ENCODE measurements around the gene GFOD1.
"Not testable (repeated sequence)": the region's sequence is repeated elsewhere in the genome, so short reads cannot be mapped to it uniquely, and the experiment has no call there.

Gene GFOD1

DNA sequence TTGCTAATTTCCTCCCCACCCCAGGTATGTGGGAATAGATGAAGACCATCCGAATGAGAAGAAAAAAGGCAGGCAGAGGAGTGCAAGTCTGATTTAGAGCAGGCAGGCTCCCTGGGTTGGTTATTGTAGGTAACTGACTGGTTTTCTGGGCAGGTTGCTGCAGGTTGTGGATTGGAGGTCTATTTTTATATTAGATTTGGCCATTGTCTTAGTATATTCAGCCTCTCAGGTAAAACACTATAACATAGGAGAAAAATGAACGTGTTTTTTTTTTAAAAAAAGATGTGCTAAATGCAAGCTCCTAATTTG lies 158.6 kb downstream of the GFOD1 start:
- H3K27ac ChIP-seq, result peak overlapping the region; percentile 87
- H3K36me3 ChIP-seq (ENCODE audit: control insufficient read depth, insufficient read depth, low read length), result no peaks in the 10 kb centered on the region
- H3K27me3 ChIP-seq (ENCODE audit: control insufficient read depth, insufficient read depth, low read length), result no peaks in the 10 kb centered on the region
- peak overlapping the region; percentile 61 for H3K9ac ChIP-seq
- TF ChIP-seq CTCF (IDR thresholded peaks at IDR 0.05), result no peak
- peak overlapping the region; percentile 98 for H2AFZ ChIP-seq
- peak overlapping the region; percentile 98 for H3K4me2 ChIP-seq (ENCODE audit: low read length)
- no peaks in the 10 kb centered on the region for H3K79me2 ChIP-seq
- peaks cover 4% of the 10 kb centered on the region for H3K4me1 ChIP-seq
- H3K4me3 ChIP-seq (ENCODE audit: low read depth, low read length), result peak overlapping the region; percentile 91
- H3K9me3 ChIP-seq (ENCODE audit: control insufficient read depth, low read length), result no peaks in the 10 kb centered on the region

DNA sequence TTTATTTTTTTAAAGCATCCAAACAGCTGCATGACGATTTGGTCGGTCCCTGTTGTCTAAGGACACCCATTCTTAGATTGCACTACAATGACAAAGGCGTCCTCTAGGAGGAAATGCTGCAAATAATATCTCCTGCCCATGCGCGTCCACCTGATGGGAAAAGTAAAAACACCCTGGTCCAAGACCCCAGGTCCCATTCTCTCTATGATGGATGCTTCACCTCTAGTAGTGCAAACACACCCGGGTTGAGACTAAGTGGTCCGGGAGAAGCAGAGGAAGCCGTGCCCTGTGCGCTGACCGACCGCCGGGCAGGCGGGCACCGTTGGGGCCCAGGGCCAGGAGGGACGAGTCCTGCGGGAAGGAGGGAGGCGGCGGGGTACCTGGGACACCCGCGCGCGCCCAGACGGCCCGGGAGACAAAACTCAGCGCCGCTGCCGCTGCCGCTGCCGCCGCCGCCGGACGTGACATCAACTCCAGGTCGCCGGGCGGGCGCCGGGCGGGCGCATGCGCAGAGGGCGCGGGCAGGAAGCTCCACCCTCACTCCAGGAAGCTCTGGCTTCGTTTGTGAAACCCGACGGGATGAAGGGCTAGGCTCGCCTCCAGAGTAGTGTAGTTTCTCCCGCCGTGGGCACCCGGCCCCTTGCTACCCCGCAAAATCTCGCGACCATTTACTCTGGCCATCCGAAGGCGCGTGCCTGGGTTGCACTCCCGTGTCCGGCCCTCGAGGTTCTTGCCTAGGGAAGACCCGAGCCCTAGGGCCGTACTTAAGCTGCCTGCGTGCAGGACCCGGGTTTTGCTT lies 159.1 kb downstream of the GFOD1 start, which contains the start of gene TBC1D7:
Gene TBC1D7 (minus strand): TSS at position 462 of the 799 bp plus-strand sequence. CDS start 1,639 bp downstream, outside the sequence.
- Histone ChIP-seq H3K4me3 (ENCODE audit: low read depth, low read length) (peak within 1 kb of the TSS; percentile 91), H3K9me3 (ENCODE audit: control insufficient read depth, low read length) (no peaks in the 10 kb centered on the region), H3K4me1 (peaks cover 4% of the 10 kb centered on the region), H3K79me2 (no peaks in the 10 kb centered on the region), H3K9ac (peak within 1 kb of the TSS; percentile 65), H3K36me3 (ENCODE audit: control insufficient read depth, insufficient read depth, low read length) (no peaks in the 10 kb centered on the region), H3K4me2 (ENCODE audit: low read length) (peak within 1 kb of the TSS; percentile 98), H3K27ac (peak within 1 kb of the TSS; percentile 87), H3K27me3 (ENCODE audit: control insufficient read depth, insufficient read depth, low read length) (no peaks in the 10 kb centered on the region), H2AFZ (peak within 1 kb of the TSS; percentile 98)
- TF ChIP-seq CTCF (IDR thresholded peaks at IDR 0.05), result peak; percentile 17

DNA sequence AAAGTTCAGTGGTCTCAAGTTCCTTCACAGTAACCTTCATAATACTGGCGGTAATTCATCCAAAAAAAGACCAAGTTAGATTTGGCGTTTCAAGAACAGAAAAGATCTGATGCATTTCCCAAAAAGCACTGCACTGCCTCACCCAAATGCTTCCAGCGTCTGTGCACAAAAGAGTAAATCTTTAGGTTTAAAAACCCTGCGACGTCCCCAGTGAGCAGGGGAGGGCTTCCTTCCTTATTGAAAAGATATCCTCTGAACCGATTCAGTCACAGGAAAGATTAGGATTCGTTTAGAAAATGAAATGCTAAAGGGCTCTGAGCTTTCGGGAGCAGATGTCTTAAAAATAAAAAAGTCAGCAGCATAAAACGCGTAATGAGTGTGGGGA lies 159.7 kb downstream of the GFOD1 start:
- Histone ChIP-seq H3K79me2 (no peaks in the 10 kb centered on the region), H3K36me3 (ENCODE audit: control insufficient read depth, insufficient read depth, low read length) (no peaks in the 10 kb centered on the region), H2AFZ (peak overlapping the region; percentile 98), H3K9ac (no peak overlapping the region), H3K4me2 (ENCODE audit: low read length) (peak overlapping the region; percentile 98), H3K27me3 (ENCODE audit: control insufficient read depth, insufficient read depth, low read length) (no peaks in the 10 kb centered on the region), H3K4me1 (peaks cover 4% of the 10 kb centered on the region), H3K9me3 (ENCODE audit: control insufficient read depth, low read length) (no peaks in the 10 kb centered on the region), H3K27ac (peak overlapping the region; percentile 87), H3K4me3 (ENCODE audit: low read depth, low read length) (peak overlapping the region; percentile 91)
- TF ChIP-seq CTCF (IDR thresholded peaks at IDR 0.05), result no peak

DNA sequence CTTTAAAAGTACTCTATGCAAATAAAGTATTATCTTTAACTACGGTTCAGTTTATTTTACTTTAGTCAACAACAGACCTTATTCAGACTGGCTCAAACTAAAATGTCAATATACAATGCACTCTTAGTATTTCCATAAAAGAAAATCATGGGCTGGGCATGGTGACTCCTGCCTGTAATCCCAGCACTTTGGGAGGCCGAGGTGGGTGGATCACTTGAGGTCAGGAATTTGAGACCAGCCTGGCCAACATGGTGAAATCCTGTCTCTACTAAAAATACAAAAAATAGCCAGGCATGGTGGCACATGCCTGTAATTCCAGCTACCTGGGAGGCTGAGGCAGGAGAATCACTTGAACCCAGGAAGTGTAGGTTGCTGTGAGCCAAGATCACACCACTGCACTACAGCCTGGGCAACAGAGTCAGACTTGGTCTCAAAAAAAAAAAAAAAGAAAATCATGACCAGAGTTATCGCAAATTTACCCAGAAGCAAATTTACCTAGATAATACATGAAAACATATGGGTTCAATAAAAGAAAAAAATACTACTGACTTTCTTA lies 161.3 kb downstream of the GFOD1 start:
- H3K36me3 ChIP-seq (ENCODE audit: control insufficient read depth, insufficient read depth, low read length); H3K9ac ChIP-seq; H3K4me3 ChIP-seq (ENCODE audit: low read depth, low read length); H3K4me2 ChIP-seq (ENCODE audit: low read length); H3K79me2 ChIP-seq; H3K27me3 ChIP-seq (ENCODE audit: control insufficient read depth, insufficient read depth, low read length); H3K27ac ChIP-seq; H2AFZ ChIP-seq; H3K9me3 ChIP-seq (ENCODE audit: control insufficient read depth, low read length); H3K4me1 ChIP-seq: not testable (repeated sequence)

DNA sequence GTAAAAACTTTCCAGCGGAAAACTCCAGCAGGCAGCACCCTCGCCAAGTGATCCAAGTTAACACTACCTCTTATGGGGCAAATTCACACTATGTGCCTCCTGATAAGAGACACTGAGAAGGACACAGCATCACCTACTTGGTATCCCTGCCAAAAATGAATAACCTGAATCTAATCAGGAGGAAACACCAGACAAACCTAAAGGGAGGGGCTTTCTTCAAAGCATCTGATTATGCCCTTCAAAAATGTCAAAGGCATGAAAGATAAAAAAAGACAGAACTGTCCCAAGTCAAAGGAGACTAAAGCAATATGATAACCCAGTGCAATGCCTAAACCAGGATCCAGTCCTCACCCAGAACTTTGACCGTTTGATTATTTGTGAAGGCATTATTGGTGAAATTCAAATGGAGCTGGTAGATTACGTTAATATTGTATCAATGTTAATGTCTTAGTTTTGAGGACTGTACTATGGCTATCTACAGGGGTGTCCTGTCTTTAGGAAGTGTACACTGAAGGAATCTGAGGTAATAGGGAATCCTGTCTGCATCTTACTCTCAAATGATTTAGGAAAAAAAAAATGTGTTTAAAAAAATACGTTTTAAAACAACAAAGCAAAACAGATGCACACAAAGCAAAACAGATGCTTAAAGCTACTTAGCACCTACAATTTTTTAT lies 167.4 kb downstream of the GFOD1 start:
- Histone ChIP-seq H3K9ac (no peak overlapping the region), H2AFZ (no peak overlapping the region), H3K4me2 (ENCODE audit: low read length) (no peak overlapping the region), H3K36me3 (ENCODE audit: control insufficient read depth, insufficient read depth, low read length) (no peaks in the 10 kb centered on the region), H3K79me2 (no peaks in the 10 kb centered on the region), H3K27me3 (ENCODE audit: control insufficient read depth, insufficient read depth, low read length) (no peaks in the 10 kb centered on the region), H3K4me1 (no peaks in the 10 kb centered on the region), H3K4me3 (ENCODE audit: low read depth, low read length) (no peak overlapping the region), H3K27ac (no peak overlapping the region), H3K9me3 (ENCODE audit: control insufficient read depth, low read length) (no peaks in the 10 kb centered on the region)
- TF ChIP-seq CTCF (IDR thresholded peaks at IDR 0.05), result no peak
